ENCODE data around the gene APMAP. TPM values are rescaled to one million over a fixed set of nuclear protein-coding genes. Genes with fewer than 3 reads are reported as not detected.
A peak's percentile ranks its signal among the peaks of the same experiment; 100 is the strongest.

APMAP gene
- polyA plus RNA-seq, 1 donor = 46.8 TPM

DNA sequence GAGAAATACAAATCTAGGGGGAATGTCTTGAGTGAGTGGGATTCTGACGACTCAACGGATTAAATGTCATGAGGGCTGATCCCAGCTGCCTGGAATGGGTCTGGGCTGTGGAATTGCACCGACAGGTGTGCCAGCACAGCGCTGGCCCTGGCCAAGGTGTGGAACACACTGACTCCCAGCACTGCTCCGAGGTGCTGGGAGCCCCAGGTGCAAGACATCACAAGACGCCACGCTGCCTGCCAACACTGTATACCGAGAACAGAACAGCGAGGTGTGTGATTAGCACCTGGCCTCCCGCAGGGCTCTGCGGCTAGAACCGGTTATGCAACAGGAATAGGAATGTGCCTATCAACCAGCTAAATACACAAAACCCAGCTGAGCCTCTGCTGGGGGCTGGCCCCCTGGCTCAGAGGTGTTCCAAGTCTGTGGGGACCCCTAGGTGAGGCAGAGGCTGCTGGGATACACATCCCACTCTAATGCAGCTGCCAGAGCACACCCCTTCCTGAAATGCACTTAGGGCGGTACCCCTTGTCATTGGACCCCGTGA, 24.8 kb upstream of the APMAP start:
- H3K27ac ChIP-seq (ENCODE audit: low read length) = peak overlapping the region; percentile 63
- H3K4me3 ChIP-seq (ENCODE audit: low read length) = no peak overlapping the region
- H3K4me1 ChIP-seq (ENCODE audit: control insufficient read depth, insufficient read depth, low read length) = peaks cover 19% of the 10 kb centered on the region
- peaks cover 84% of the 10 kb centered on the region for H3K36me3 ChIP-seq (ENCODE audit: control insufficient read depth, insufficient read depth, low read length)
- DNase-seq = peak; percentile 80 to 91
- no peaks in the 10 kb centered on the region for H3K27me3 ChIP-seq (ENCODE audit: control insufficient read depth, insufficient read depth, low read length)
- H3K9me3 ChIP-seq (ENCODE audit: control insufficient read depth, low read depth, low read length) = no peaks in the 10 kb centered on the region
- no CpG with 5 or more reads among the region's 14 CpGs for WGBS (ENCODE audit: insufficient coverage, low lambda C conversion rate)

DNA sequence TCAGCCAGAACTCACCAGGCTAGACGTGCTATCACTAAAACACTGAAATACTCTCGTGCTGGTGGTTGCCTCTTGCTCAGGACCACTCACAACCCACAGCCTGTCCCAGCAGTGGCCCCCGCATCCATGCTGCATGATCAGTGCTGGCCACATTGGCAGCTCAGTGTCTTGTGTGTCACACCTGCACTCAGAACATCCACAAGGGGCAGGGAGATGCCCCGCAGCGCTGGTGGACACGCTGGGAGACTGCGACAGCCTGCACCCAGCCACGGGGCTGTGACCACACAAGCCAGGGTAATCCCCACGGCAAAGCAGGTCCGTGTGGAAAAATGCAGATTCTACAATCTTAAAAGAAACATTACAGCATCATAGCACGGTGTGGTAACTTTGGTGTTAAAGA, 23.9 kb upstream of the APMAP start:
- Histone ChIP-seq H3K36me3 (ENCODE audit: control insufficient read depth, insufficient read depth, low read length) (peaks cover 86% of the 10 kb centered on the region), H3K27me3 (ENCODE audit: control insufficient read depth, insufficient read depth, low read length) (no peaks in the 10 kb centered on the region), H3K4me1 (ENCODE audit: control insufficient read depth, insufficient read depth, low read length) (peaks cover 18% of the 10 kb centered on the region), H3K9me3 (ENCODE audit: control insufficient read depth, low read depth, low read length) (no peaks in the 10 kb centered on the region), H3K27ac (ENCODE audit: low read length) (no peak overlapping the region), H3K4me3 (ENCODE audit: low read length) (no peak overlapping the region)
- DNase-seq = no peak
- WGBS (ENCODE audit: insufficient coverage, low lambda C conversion rate) = no CpG with 5 or more reads among the region's 11 CpGs

DNA sequence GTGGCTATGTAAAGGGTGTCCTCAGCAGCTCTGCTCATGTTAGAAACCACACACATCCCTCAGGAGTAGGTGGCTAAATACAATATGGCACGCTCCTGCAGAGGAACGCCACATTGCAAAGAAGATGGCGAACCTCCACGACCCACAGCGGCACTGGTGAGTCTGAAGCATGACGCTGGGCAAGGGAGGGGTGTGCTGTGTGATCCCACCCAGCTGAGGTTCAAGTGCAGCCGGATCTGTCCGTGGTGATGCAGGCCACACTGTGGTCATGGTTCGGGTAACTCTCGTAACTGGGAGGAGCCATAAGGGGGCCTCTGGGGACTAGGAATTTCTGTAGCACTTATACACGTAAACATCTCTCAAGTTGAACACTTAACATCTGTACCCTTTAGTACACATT, 23.4 kb upstream of the APMAP start:
- Histone ChIP-seq H3K27me3 (ENCODE audit: control insufficient read depth, insufficient read depth, low read length) (no peaks in the 10 kb centered on the region), H3K27ac (ENCODE audit: low read length) (no peak overlapping the region), H3K9me3 (ENCODE audit: control insufficient read depth, low read depth, low read length) (no peaks in the 10 kb centered on the region), H3K36me3 (ENCODE audit: control insufficient read depth, insufficient read depth, low read length) (peaks cover 86% of the 10 kb centered on the region), H3K4me3 (ENCODE audit: low read length) (no peak overlapping the region), H3K4me1 (ENCODE audit: control insufficient read depth, insufficient read depth, low read length) (peaks cover 18% of the 10 kb centered on the region)
- WGBS (ENCODE audit: insufficient coverage, low lambda C conversion rate) = no CpG with 5 or more reads among the region's 11 CpGs
- DNase-seq = no peak

DNA sequence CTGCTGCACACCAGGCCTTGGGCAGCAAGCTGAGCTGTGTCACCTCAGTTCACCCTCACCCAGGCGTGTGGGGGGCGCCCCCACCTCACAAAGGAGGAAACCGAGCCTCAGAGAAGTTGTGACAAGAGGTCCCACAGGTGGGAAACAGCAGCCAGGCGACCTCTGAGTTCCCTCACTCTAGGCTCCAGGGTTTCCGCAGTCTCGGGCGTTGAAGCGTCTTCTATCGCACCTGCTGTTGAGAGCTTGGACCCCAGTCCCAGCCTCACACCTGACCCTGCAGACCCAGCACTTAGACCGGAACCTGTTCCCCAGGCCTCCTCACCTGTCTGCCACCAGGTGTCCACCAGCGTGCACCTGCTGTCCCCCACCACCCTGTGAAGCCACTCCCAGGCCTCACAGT, 22.3 kb upstream of the APMAP start:
- Histone ChIP-seq H3K4me1 (ENCODE audit: control insufficient read depth, insufficient read depth, low read length) (peaks cover 18% of the 10 kb centered on the region), H3K4me3 (ENCODE audit: low read length) (no peak overlapping the region), H3K27ac (ENCODE audit: low read length) (no peak overlapping the region), H3K9me3 (ENCODE audit: control insufficient read depth, low read depth, low read length) (no peaks in the 10 kb centered on the region), H3K27me3 (ENCODE audit: control insufficient read depth, insufficient read depth, low read length) (no peaks in the 10 kb centered on the region), H3K36me3 (ENCODE audit: control insufficient read depth, insufficient read depth, low read length) (peaks cover 86% of the 10 kb centered on the region)
- no peak for DNase-seq
- no CpG with 5 or more reads among the region's 11 CpGs for WGBS (ENCODE audit: insufficient coverage, low lambda C conversion rate)

DNA sequence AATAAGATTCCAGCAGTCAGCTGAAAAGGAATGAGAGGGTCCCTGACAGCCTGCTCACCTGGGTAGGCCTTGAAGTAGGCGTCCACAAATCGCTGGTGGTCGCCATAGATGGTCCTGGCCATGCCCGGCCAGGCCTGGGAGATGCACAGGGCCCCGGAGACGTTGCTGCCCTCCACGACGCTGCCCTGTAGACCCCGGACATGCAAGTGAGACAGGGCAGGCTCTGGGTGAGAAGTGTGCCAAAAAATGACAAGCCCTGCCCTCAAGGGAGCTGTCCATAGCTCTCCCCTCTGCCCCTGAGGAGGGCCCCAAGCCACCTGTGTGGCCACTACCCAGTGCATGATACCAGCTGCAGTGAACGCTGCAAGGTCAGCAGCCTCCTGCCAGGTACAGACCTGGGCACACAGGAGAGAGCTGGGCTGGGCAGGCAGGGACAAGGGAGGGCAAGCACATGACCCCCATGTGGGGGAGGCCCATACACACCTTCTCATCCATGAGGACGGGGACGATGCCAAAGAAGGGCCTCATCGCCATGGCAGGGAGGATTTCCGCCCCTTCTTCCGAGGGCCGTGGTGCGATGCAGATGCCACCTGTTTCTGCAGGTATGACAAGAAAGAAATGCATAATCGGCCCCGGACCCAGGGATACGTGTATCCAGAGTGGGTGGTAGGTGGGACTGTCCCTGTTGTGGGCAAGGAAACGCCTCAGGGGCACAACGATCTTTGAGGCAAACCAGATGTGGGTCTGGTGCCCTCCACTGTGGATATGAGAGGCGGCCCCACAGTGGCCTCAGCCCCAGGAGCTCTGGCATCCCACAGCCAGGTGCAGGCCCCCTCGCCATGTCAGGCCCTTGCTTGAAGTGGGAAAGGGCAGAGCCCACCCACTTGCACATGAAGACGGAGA, 21.2 kb upstream of the APMAP start:
- no CpG with 5 or more reads among the region's 25 CpGs for WGBS (ENCODE audit: insufficient coverage, low lambda C conversion rate)
- Histone ChIP-seq H3K9me3 (ENCODE audit: control insufficient read depth, low read depth, low read length) (no peaks in the 10 kb centered on the region), H3K27me3 (ENCODE audit: control insufficient read depth, insufficient read depth, low read length) (no peaks in the 10 kb centered on the region), H3K27ac (ENCODE audit: low read length) (no peak overlapping the region), H3K36me3 (ENCODE audit: control insufficient read depth, insufficient read depth, low read length) (peaks cover 86% of the 10 kb centered on the region), H3K4me3 (ENCODE audit: low read length) (no peak overlapping the region), H3K4me1 (ENCODE audit: control insufficient read depth, insufficient read depth, low read length) (peaks cover 18% of the 10 kb centered on the region)
- DNase-seq = no peak

DNA sequence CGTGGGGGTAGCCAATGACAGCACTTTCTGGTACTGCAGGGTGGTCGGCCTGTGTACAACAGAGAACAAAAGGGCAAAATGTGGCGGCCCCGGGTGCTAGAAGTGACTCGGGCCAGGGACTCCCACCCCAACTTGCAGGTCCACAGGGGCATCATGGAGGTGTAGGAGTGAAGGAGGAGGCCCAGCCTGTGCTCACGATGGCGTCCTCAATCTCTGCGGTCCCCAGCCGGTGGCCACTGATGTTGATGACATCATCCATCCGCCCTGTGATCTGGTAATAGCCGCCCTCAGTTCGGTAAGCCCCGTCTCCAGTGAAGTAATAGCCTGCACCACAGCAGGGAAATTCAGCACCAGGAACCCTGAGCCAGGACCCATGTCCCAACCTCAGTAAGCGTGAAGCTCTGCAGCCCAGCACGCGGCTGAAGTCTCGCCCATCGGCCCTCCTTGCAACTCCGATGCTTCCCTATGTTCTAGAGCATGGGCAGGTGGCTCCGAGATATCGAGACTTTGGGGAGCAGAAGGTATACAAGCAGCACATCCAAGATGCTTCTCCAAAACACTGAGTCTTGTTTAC, 20.2 kb upstream of the APMAP start:
- H3K27me3 ChIP-seq (ENCODE audit: control insufficient read depth, insufficient read depth, low read length) = no peaks in the 10 kb centered on the region
- no CpG with 5 or more reads among the region's 21 CpGs for WGBS (ENCODE audit: insufficient coverage, low lambda C conversion rate)
- peaks cover 10% of the 10 kb centered on the region for H3K4me1 ChIP-seq (ENCODE audit: control insufficient read depth, insufficient read depth, low read length)
- DNase-seq = no peak
- no peaks in the 10 kb centered on the region for H3K9me3 ChIP-seq (ENCODE audit: control insufficient read depth, low read depth, low read length)
- H3K4me3 ChIP-seq (ENCODE audit: low read length) = no peak overlapping the region
- peaks cover 86% of the 10 kb centered on the region for H3K36me3 ChIP-seq (ENCODE audit: control insufficient read depth, insufficient read depth, low read length)
- no peak overlapping the region for H3K27ac ChIP-seq (ENCODE audit: low read length)

DNA sequence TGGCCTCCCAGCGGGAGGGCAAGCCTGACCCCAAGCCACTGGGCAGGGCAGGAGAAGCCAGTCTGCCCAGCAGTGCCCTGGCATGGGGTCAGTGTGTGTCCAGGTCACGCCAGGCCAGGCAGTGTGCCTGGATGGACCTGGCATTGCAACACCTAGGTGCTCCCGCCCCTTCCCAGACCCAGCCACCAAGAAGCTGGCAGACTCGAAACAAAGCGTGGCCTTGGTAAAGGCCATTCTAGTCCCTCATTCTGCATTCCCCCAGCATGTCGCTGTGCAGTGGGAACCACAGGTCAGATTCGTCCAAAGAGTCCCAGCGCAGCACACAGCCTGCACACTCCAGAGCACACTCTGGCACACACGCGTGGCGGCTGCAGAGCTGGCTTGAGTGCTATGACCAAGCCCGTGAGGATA, 19.3 kb upstream of the APMAP start:
- WGBS (ENCODE audit: insufficient coverage, low lambda C conversion rate) = no CpG with 5 or more reads among the region's 12 CpGs
- Histone ChIP-seq H3K4me3 (ENCODE audit: low read length) (no peak overlapping the region), H3K9me3 (ENCODE audit: control insufficient read depth, low read depth, low read length) (no peaks in the 10 kb centered on the region), H3K36me3 (ENCODE audit: control insufficient read depth, insufficient read depth, low read length) (peaks cover 93% of the 10 kb centered on the region), H3K4me1 (ENCODE audit: control insufficient read depth, insufficient read depth, low read length) (peaks cover 3% of the 10 kb centered on the region), H3K27me3 (ENCODE audit: control insufficient read depth, insufficient read depth, low read length) (no peaks in the 10 kb centered on the region), H3K27ac (ENCODE audit: low read length) (no peak overlapping the region)
- no peak for DNase-seq

DNA sequence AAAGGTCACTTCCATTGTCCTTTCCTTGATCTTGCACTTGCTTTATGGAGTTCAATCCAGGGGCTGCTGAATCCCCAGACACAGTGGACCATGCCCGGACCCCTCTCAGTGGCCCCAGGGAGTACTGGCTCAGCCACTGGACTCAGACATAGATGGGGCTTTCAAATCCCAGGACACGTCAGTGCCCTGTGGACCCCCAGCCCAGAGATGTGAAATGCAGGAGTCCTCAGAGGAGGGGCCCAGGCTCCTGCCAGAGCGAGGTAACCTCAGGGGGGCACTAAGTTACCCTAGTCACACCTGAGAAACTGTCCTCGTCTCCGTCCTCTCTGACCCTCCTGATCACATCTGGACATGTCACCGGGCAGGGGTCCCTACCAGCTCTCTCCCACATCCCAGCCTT, 18.7 kb upstream of the APMAP start:
- no peak for DNase-seq
- no peak overlapping the region for H3K27ac ChIP-seq (ENCODE audit: low read length)

DNA sequence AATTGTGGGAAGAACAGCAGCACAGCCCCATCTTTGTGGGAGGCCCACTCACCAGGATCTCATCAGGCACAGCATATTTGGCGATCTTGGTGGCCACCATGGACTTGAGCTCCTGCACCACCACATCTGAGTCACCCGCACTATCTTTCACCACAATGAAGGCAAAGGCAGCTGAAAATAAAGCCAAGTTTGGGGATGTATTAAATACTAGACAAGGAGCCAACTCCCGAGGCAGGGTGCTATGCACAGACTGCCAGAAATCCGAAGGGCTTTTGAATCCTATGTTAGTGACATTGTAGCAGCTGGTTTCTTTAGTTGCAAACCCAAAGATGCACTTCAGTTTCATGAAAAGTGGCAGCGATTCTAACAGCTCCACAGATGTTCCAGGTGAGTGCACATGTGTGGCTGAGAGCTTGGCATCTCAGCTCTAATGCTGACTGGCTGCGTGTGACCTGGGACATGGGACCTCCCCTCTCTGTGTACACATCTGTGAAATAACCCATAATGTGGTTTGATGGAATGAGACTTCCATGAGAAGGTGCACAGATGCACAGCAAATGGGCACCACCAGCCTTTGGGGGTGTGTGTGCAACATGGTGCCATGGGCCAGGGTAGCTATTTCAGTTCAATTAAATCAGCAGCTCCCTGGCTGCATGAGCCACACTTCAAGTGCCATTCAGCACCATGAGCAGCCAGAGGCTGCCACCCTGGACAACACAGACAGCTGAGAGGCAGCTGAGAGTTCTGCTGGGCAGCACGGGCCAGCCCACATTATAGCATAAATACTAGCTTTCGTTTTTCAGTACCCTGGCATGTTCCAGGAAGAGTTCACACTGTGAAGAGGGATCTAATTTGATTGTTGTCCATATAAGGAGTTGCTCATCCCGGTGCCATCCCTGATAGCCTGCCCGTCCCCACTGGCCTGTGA, 16.9 kb upstream of the APMAP start:
- H3K9me3 ChIP-seq (ENCODE audit: control insufficient read depth, low read depth, low read length) = no peaks in the 10 kb centered on the region
- no peak overlapping the region for H3K4me3 ChIP-seq (ENCODE audit: low read length)
- H3K27ac ChIP-seq (ENCODE audit: low read length) = no peak overlapping the region
- no peak for DNase-seq
- H3K36me3 ChIP-seq (ENCODE audit: control insufficient read depth, insufficient read depth, low read length) = peaks cover 95% of the 10 kb centered on the region
- H3K27me3 ChIP-seq (ENCODE audit: control insufficient read depth, insufficient read depth, low read length) = no peaks in the 10 kb centered on the region
- no peaks in the 10 kb centered on the region for H3K4me1 ChIP-seq (ENCODE audit: control insufficient read depth, insufficient read depth, low read length)
- WGBS (ENCODE audit: insufficient coverage, low lambda C conversion rate) = no CpG with 5 or more reads among the region's 10 CpGs

More for the DNA sequence above, 18.7 kb upstream of the APMAP start:
- Histone ChIP-seq H3K36me3 (ENCODE audit: control insufficient read depth, insufficient read depth, low read length) (peaks cover 94% of the 10 kb centered on the region), H3K4me1 (ENCODE audit: control insufficient read depth, insufficient read depth, low read length) (no peaks in the 10 kb centered on the region), H3K27me3 (ENCODE audit: control insufficient read depth, insufficient read depth, low read length) (no peaks in the 10 kb centered on the region), H3K9me3 (ENCODE audit: control insufficient read depth, low read depth, low read length) (no peaks in the 10 kb centered on the region), H3K4me3 (ENCODE audit: low read length) (no peak overlapping the region)
- no CpG with 5 or more reads among the region's 6 CpGs for WGBS (ENCODE audit: insufficient coverage, low lambda C conversion rate)

Data from large intestine (tissue), 3 donors.